NCI-H748 treated with DMSO at 0.1 percent for 48 hours (cell line): ENCODE results near the gene KCTD21.
"Not testable (repeated sequence)": the region's sequence is repeated elsewhere in the genome, so short reads cannot be mapped to it uniquely, and the experiment has no call there.

Experiments used
- DNase-seq: peaks from one replicate; lab custom pipeline; 2025; lab: John Stamatoyannopoulos, UW

The KCTD21 gene

GRCh38 chr11:78175862-78176261 is 12.6 kb downstream of the KCTD21 start:
- not testable (repeated sequence) for DNase-seq

GRCh38 chr11:78171951-78172350 is 16.5 kb downstream of the KCTD21 start:
- no peak for DNase-seq

GRCh38 chr11:78170874-78171549 is 17.4 kb downstream of the KCTD21 start:
- no peak for DNase-seq

GRCh38 chr11:78170413-78170812 is 18.0 kb downstream of the KCTD21 start:
- DNase-seq = no peak

GRCh38 chr11:78168539-78169477 is 19.6 kb downstream of the KCTD21 start:
- DNase-seq = no peak

- DNase-seq = no peak
Measured at GRCh38 chr11:78166855-78167469, 21.5 kb downstream of the KCTD21 start.

GRCh38 chr11:78164471-78164870 is 24.0 kb downstream of the KCTD21 start:
- DNase-seq = no peak

- no peak for DNase-seq
Measured at GRCh38 chr11:78163828-78164227, 24.6 kb downstream of the KCTD21 start.

- DNase-seq = no peak
Measured at GRCh38 chr11:78161962-78162371, 26.5 kb downstream of the KCTD21 start.

GRCh38 chr11:78161346-78161745 is 27.1 kb downstream of the KCTD21 start:
- DNase-seq = no peak

GRCh38 chr11:78160557-78160956 is 27.9 kb downstream of the KCTD21 start:
- no peak for DNase-seq

- DNase-seq = no peak
Measured at GRCh38 chr11:78158987-78159652, 29.3 kb downstream of the KCTD21 start.

- no peak for DNase-seq
Measured at GRCh38 chr11:78156127-78156844, 32.1 kb downstream of the KCTD21 start.

GRCh38 chr11:78151804-78152203 is 36.6 kb downstream of the KCTD21 start:
- no peak for DNase-seq

- DNase-seq = no peak
Measured at GRCh38 chr11:78150754-78151153, 37.7 kb downstream of the KCTD21 start.

GRCh38 chr11:78150346-78150745 is 38.1 kb downstream of the KCTD21 start:
- no peak for DNase-seq

- DNase-seq = no peak
Measured at GRCh38 chr11:78149646-78150045, 38.8 kb downstream of the KCTD21 start.

- DNase-seq = peak; percentile 74
Measured at GRCh38 chr11:78147807-78148206, 40.6 kb downstream of the KCTD21 start.

- no peak for DNase-seq
Measured at GRCh38 chr11:78145511-78146025, 42.9 kb downstream of the KCTD21 start.

GRCh38 chr11:78140392-78141077 is 47.9 kb downstream of the KCTD21 start:
- DNase-seq = no peak
